OCI-LY3 (cell line): ENCODE results near the gene NPR3.
"Not testable (repeated sequence)": the region's sequence is repeated elsewhere in the genome, so short reads cannot be mapped to it uniquely, and the experiment has no call there.

Source experiments
- H2AFZ ChIP-seq: fragments of 200-600, 300-600 bp; shearing (Covaris generic); 2 replicates; pipeline ENCODE4 v1.6.0; 2014; ENCODE audit warnings: antibody characterized with exemption, low read depth, low read length
- H3K27ac ChIP-seq: fragments of 200-600, 300-600 bp; sonication (generic); 2 replicates; pipeline ENCODE4 v1.5.1; 2014; ENCODE audit warnings: mild to moderate bottlenecking, low read length, moderate library complexity, mixed read lengths
- H3K27me3 ChIP-seq: fragments of 200-600, 300-600 bp; sonication (generic); 2 replicates; pipeline ENCODE4 v1.6.1; 2014; ENCODE audit warnings: low read depth, low read length, mixed read lengths
- H3K36me3 ChIP-seq: fragments of 200-600, 300-600 bp; sonication (generic); replicated peaks from 2 replicates; pipeline ENCODE3; 2014; ENCODE audit warnings: low read depth, low read length, mixed read lengths
- H3K4me1 ChIP-seq: fragments of 300-600, 200-600 bp; sonication (generic); 2 replicates; pipeline ENCODE4 v1.6.1; 2014; ENCODE audit warnings: low read length, mixed read lengths
- H3K4me2 ChIP-seq: fragments of 200-600, 300-600 bp; sonication (generic); 2 replicates; pipeline ENCODE4 v1.6.1; 2014; ENCODE audit warnings: low read length, mixed read lengths
- H3K4me3 ChIP-seq: fragments of 300-600, 200-600 bp; sonication (generic); 2 replicates; pipeline ENCODE4 v1.5.1; 2014; ENCODE audit warnings: antibody characterized with exemption, mild to moderate bottlenecking, low read length, moderate library complexity
- H3K79me2 ChIP-seq: fragments of 300-600, 200-600 bp; shearing (Covaris generic); 2 replicates; pipeline ENCODE4 v1.6.1; 2014; ENCODE audit warnings: mild to moderate bottlenecking, low read length, mixed read lengths
- H3K9ac ChIP-seq: fragments of 300-600, 200-600 bp; shearing (Covaris generic); 2 replicates; pipeline ENCODE4 v1.6.0; 2014; ENCODE audit warnings: mild to moderate bottlenecking, low read length, moderate library complexity
- H3K9me3 ChIP-seq: fragments of 200-600, 300-600 bp; shearing (Covaris generic); 2 replicates; pipeline ENCODE4 v1.6.1; 2014; ENCODE audit warnings: low read length, mixed read lengths; ENCODE audit not compliant: insufficient read depth
- H4K20me1 ChIP-seq: fragments of 200-600, 300-600 bp; sonication (generic); 2 replicates; pipeline ENCODE4 v1.6.1; 2016; ENCODE audit warnings: low read length, mixed read lengths; ENCODE audit not compliant: insufficient read depth
- CTCF ChIP-seq: fragments of 200-600, 300-600 bp; sonication (generic); IDR thresholded peaks from 2 replicates; pipeline ENCODE4 v1.5.1; 2014; ENCODE audit warnings: antibody characterized with exemption, low read length, low read depth
- EZH2phosphoT487 ChIP-seq: fragments of 200-600 bp; shearing (Covaris generic); IDR thresholded peaks from 2 replicates; pipeline ENCODE4 v1.6.1; 2018; ENCODE audit warnings: antibody characterized with exemption, mixed run types, low read depth

NPR3 gene

GRCh38 chr5:32802764-32803163 is 91.6 kb downstream of the NPR3 start:
- no peak for TF ChIP-seq CTCF
- H3K4me1 ChIP-seq: no peaks in the 10 kb centered on the region
- H3K27ac ChIP-seq: no peak overlapping the region
- H3K9me3 ChIP-seq: no peaks in the 10 kb centered on the region
- no peak overlapping the region for H2AFZ ChIP-seq
- no peaks in the 10 kb centered on the region for H3K36me3 ChIP-seq
- H3K9ac ChIP-seq: no peak overlapping the region
- H3K79me2 ChIP-seq: no peaks in the 10 kb centered on the region
- H3K4me2 ChIP-seq: no peak overlapping the region
- H4K20me1 ChIP-seq: no peaks in the 10 kb centered on the region
- no peaks in the 10 kb centered on the region for H3K27me3 ChIP-seq
- H3K4me3 ChIP-seq: no peak overlapping the region

GRCh38 chr5:32803656-32804055 is 92.5 kb downstream of the NPR3 start:
- Histone ChIP-seq H3K9me3 (no peaks in the 10 kb centered on the region), H3K27ac (no peak overlapping the region), H2AFZ (no peak overlapping the region), H3K4me1 (no peaks in the 10 kb centered on the region), H3K27me3 (no peaks in the 10 kb centered on the region), H4K20me1 (no peaks in the 10 kb centered on the region), H3K4me2 (no peak overlapping the region), H3K9ac (no peak overlapping the region), H3K79me2 (no peaks in the 10 kb centered on the region), H3K36me3 (no peaks in the 10 kb centered on the region), H3K4me3 (no peak overlapping the region)
- no peak for TF ChIP-seq EZH2phosphoT487
- TF ChIP-seq CTCF: no peak

- H3K4me1 ChIP-seq, H3K36me3 ChIP-seq, H3K9ac ChIP-seq, H3K4me2 ChIP-seq, H3K27ac ChIP-seq, H4K20me1 ChIP-seq, H3K27me3 ChIP-seq, H2AFZ ChIP-seq, H3K79me2 ChIP-seq, H3K9me3 ChIP-seq, H3K4me3 ChIP-seq: not testable (repeated sequence)
Measured at GRCh38 chr5:32805462-32805861, 94.3 kb downstream of the NPR3 start.

DNA sequence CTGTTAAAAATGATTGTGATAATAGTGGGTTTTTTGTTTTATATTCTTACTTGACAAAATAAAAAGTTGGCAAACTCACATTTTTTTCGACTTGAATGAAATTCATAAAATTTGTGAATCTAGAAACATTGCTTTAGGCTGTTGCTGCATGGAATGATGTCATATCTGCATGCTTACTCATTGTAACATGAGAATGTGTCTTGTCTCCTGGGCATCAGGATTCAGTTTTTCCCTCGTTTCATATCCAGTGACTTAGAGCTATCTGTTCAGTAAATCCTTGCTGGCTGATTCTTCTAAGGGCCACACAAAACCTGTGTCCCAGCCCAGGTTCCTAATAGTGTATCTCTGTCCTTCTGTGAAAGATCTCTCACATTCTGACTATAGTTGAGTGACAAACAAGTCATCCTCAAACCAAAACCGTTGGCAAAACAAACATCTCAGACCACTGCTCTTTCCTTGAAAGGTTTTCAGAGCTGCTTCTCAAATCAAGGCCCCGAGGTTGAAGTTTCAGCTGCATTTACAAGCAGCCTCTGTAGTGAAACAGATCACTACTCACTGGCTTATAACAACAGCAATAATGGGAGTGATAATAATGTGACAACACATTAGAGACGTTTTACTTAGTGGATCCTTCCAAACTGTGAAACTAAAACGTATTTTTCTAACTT is 95.0 kb downstream of the NPR3 start:
- H3K27ac ChIP-seq: no peak overlapping the region
- no peak overlapping the region for H3K9ac ChIP-seq
- no peaks in the 10 kb centered on the region for H3K4me1 ChIP-seq
- H3K36me3 ChIP-seq: no peaks in the 10 kb centered on the region
- no peak overlapping the region for H2AFZ ChIP-seq
- H3K4me3 ChIP-seq: no peak overlapping the region
- TF ChIP-seq CTCF: no peak
- no peak for TF ChIP-seq EZH2phosphoT487
- H3K79me2 ChIP-seq: no peaks in the 10 kb centered on the region
- H3K27me3 ChIP-seq: no peaks in the 10 kb centered on the region
- no peaks in the 10 kb centered on the region for H3K9me3 ChIP-seq
- H3K4me2 ChIP-seq: no peak overlapping the region
- H4K20me1 ChIP-seq: no peaks in the 10 kb centered on the region

- H3K4me3 ChIP-seq: no peak overlapping the region
- H3K27ac ChIP-seq: no peak overlapping the region
- no peaks in the 10 kb centered on the region for H3K4me1 ChIP-seq
- no peaks in the 10 kb centered on the region for H3K79me2 ChIP-seq
- H4K20me1 ChIP-seq: no peaks in the 10 kb centered on the region
- no peaks in the 10 kb centered on the region for H3K9me3 ChIP-seq
- no peak overlapping the region for H3K4me2 ChIP-seq
- H2AFZ ChIP-seq: no peak overlapping the region
- H3K9ac ChIP-seq: no peak overlapping the region
- H3K27me3 ChIP-seq: no peaks in the 10 kb centered on the region
- no peaks in the 10 kb centered on the region for H3K36me3 ChIP-seq
- TF ChIP-seq CTCF (no peak), EZH2phosphoT487 (no peak)
Measured at GRCh38 chr5:32808783-32809182, 97.7 kb downstream of the NPR3 start.
